Fibroblast of gingiva (primary cell): ENCODE data around the gene ENAH.
A peak's percentile ranks its signal among the peaks of the same experiment; 100 is the strongest.
"Not testable (repeated sequence)": the region's sequence is repeated elsewhere in the genome, so short reads cannot be mapped to it uniquely, and the experiment has no call there.

Source experiments
- DNase-seq: peaks from one replicate; pipeline ENCODE4 v3.0.0-alpha.2; 2011; ENCODE audit warnings: low read depth

The ENAH gene

GRCh38 chr1:225525377-225525776 lies 127.5 kb downstream of the ENAH start:
- no peak for DNase-seq

- DNase-seq, result no peak
Observed at GRCh38 chr1:225524570-225524969, 128.4 kb downstream of the ENAH start.

DNA sequence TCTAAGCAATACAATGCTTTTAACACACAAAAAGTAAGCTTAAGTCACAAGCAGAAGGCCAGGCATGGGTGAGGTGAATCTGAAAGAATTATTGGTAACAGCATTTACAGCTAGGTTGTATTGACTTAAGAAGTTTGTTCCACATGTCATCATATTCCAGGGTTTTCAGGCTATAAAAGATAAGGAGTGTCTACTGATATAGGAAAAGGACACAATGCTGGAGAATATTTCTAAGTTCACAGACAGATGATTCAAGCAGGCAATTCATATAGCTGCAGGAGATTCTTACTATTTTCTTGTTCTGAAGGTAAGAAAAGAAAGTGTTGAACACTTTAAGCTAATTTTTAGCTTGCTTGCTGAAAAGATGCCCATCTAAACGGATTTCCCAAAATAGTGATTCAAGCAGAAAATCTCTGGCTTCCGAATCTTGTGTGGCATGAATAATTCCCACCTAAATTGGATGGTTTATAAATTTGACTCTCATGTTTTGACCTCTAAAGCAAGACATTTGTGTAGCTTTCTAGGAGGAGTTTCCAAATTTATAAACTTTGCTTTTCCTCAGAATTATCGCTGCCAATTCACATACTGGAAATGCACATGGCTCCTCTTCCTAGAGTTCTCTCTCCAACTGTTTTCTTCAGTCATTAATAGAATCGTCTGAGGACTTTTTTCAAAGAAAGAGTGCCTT lies 129.5 kb downstream of the ENAH start:
- DNase-seq, result no peak

- no peak for DNase-seq
Observed at GRCh38 chr1:225522588-225523262, 130.2 kb downstream of the ENAH start.

- DNase-seq, result no peak
Observed at GRCh38 chr1:225520587-225521227, 132.2 kb downstream of the ENAH start.

DNA sequence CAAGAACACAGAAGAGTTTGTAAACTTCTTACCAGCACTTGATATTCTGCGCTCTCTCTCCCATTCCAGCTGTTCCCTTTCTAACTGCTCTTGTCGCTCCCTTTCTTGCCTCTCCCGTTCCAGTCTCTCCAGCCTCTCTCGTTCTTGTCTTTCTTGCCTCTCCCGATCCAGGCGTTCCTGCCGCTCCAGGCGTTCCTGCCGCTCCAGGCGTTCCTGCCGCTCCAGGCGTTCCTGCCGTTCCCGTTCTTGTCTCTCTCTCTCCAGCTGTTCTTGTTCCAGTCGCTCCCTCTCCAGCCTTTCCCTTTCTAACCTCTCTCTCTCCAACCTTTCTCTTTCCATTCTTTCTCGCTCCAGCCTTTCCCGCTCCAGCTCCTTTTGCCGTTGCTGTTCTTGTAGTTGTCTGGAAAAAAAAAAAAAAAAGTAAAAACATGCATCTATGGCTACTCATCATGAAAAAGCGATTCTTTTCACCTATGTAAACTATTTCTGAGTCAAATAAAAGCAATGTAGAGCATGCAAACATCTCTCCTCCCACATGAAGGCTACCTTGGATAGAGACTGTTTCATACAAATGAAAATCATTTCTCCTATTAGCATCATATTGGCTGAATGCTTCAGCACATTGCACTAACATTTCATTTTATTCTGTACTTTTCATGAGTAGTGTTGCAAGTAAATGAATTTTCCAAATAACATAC lies 133.6 kb downstream of the ENAH start:
- DNase-seq, result no peak

DNA sequence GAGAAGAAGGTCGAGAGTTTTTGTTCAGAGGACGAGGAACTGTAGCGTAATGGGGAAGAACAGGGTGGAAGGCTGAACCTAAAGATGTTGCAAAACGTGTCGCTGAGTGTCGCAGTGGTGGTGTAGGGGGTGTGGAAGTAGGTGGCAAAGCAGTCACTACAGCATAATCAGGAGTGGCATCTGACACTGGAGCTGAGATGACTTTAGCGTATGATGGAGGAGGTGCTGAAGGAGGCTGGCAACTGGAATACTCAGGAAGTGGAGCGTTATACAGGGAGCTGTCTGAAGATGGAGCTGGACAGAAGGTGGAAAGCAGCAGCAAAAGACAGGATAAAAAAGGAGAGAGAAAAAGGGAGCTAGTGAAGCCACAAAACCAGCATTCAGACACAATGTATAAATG lies 135.2 kb downstream of the ENAH start:
- no peak for DNase-seq

DNA sequence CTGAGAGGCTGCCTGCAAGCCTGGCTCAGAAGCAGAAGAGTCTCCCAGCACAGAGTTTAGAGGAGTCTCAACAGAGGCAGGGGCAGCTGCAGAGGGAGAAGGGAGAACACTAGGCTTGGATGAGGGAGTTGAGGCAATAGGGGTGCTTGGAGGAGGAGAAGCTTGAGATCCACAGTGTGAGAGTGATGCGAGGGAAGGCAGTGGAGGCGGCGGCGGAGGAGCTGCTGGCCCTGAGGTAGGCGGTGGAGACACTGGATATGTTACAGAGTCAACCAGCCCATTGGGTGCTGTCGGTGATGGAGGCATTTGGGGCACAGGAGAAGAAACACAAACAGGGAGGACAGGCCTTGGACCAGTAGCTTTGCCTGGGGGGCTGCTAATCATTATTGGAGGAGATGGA lies 135.7 kb downstream of the ENAH start:
- DNase-seq, result no peak

GRCh38 chr1:225514671-225515081 lies 138.2 kb downstream of the ENAH start:
- DNase-seq, result no peak

GRCh38 chr1:225513576-225513975 lies 139.3 kb downstream of the ENAH start:
- DNase-seq, result not testable (repeated sequence)

- no peak for DNase-seq
Observed at GRCh38 chr1:225511828-225512381, 141.0 kb downstream of the ENAH start.

DNA sequence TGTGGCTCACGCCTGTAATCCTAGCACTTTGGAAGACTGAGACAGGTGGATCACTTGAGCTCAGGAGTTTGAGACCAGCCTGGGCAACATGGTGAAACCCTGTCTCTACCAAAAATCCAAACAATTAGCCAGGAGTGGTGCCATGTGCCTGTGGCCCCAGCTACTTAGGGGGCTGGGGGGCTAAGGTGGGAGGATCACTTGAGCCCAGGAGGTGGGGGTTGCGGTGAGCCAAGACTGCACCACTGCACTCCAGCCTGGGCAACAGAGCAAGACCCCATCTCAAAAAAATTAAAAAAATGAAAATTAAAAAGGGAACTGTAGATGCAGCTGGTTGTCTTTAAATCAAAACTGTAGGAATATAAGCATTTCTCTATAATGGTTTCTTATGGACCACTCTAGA lies 142.2 kb downstream of the ENAH start:
- DNase-seq, result not testable (repeated sequence)

DNA sequence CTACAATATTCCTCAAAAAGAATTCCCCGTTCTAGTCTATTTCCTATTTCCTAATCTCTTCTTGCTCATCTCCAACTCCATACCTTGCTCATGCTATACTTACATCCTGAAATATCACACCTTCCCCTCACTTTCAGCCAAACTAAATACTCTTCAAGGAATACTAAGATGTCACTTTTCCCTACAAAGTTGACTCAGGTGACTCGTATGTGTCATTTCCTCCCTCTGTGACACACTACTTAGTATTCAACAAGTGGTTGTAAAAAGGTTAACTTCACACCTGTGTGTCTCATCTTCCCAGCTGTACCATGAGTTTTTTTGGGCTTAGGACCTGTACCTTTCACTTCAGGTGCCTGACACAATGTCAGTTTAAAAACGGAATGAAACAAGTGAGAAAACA lies 143.2 kb downstream of the ENAH start:
- no peak for DNase-seq

GRCh38 chr1:225509376-225509707 lies 143.6 kb downstream of the ENAH start:
- no peak for DNase-seq

DNA sequence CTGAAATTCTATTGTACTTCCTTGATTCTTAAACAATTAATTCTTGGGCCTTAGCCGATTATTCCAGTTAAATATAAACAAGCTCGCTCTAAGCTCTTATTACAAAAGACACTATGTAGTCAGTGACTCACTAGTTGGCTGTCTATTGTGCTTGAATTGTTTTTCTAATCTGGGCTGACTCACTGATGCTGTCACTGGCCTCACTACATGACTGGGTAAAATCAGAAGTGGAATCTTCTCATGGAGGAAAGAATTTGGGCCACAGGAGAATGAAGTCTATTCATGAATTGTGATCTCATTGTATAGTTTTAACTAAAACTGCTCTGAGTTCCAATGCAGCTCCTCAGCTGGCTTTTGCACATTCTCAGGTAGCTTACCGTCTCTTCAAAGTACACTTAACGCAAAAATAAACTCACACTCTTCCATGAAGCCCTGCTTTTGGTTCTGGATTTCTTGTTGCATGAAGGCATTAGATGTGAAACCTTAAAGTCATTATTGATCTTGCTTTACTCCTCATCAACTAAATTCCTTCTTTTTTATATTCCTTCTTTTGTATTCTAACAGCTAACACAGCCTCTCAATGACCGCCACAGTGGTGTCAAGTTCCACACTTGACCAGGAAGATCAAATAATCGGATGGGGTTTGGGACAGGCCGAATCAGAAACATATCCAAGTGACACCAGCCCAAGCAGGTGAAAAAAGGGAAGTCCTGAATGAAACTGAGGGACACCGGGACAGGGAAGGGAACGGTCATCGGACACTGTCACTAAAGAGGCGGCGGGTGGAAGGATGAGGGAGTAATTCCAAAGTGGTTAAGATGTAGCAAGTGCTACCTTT lies 144.2 kb downstream of the ENAH start:
- DNase-seq, result peak; percentile 93

- no peak for DNase-seq
Observed at GRCh38 chr1:225506727-225507126, 146.2 kb downstream of the ENAH start.

GRCh38 chr1:225504776-225505175 lies 148.1 kb downstream of the ENAH start:
- DNase-seq, result no peak

DNA sequence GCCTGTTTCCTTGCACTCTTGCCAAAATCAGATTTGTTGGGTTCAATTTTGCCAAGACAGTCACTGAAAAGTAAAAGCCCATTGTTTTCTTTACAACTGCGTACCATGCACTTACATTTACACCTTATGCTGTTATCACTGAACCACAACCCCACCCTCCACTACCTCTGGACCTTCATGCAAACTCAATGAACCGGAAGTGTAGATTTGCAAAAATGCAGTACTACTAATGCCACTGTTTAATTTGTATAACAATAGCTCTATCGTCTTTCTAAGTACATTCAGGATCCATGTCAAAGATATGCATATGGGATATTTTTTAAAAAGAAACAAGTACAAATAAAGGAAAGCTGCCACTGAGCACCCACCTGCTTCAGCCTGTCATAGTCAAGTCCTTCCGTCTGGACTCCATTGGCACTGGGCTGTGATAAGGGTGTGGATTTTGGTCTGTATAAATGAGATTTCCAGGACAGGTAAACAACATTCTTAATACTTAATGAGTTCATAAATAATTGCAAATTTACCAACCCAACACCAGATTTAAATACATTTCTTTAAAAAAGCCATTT lies 152.2 kb downstream of the ENAH start:
- no peak for DNase-seq

DNA sequence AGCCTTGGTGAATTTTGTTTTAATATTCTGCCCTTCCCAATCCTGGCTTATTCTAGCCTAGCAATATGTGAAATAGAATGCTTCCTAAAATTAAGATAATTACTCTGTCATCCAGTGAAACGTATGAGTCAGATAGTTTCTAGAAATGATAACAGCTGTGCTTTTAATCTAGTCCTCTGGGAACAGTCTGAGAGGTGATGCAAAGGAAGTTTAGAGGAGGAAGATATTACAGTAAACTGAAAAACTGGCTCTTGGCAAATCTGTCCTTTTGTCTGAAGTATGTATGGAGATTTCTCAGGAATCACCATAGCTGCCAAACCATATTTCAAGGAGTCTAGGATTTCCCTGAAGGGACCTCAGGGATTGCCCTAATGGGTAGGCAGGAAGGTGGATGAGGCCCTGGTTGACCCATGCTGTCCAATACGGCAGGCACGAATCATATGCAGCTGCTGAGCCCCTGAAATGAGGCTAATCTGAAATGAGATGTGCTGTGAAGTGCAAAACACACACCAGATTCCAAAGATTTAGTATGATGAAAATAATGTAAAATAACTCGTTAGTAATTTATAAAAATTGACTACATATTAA lies 154.3 kb downstream of the ENAH start:
- DNase-seq, result peak; percentile 64

DNA sequence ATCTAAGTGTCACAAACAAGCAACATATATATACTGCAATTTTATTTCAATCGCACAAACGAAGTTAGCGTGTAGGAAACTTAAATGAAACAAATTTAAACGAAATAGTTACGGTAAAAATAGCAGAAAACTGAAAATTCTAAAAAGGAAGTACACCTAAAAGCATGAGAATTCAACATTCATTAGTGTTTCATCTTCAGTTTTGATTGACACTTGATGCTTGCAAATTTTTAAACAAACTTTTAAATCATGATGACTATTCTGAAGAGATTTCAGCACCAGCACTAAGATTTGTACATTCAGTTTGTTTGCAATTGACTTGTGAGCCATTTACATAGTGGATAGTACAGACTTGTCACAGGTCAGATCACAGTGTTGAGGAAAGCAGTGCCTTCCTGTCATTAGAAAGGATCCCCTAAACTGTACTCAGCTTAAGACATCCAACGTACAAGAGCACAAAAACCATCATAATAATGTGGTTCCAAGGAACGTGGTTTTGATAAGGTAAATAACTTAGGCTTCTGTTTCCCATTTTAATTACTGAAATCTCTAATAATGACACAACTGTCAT lies 158.0 kb downstream of the ENAH start:
- no peak for DNase-seq
